K562 (cell line): ENCODE data around the gene ZNF512B. TPM values are rescaled to one million over a fixed set of nuclear protein-coding genes. Genes with fewer than 3 reads are reported as not detected.

Experiments
- FOXM1 ChIP-seq, 2 experiments: fragments of 450-650 bp in 1 of 2; sonication (generic) in 1 of 2; formaldehyde crosslinking in 1 of 2; IDR thresholded peaks; 2 replicates each; pipeline versions ENCODE4 v1.6.1 to v1.9.0; 2017 to 2022; ENCODE audit warnings: low read depth in 2 of 2, mild to moderate bottlenecking in 2 of 2, missing genetic modification reagents in 1 of 2, moderate library complexity in 1 of 2
- RFX7 ChIP-seq: fragments of 250-450 bp; sonication (Bioruptor Pico); IDR thresholded peaks from 2 replicates; pipeline ENCODE4 v1.5.1; 2021; ENCODE audit warnings: mild to moderate bottlenecking
- ZNF224 ChIP-seq: sonication (generic); formaldehyde crosslinking; IDR thresholded peaks from 2 replicates; pipeline ENCODE4 v1.8.0; 2022; ENCODE audit warnings: mild to moderate bottlenecking, missing genetic modification reagents
- ZNF41 ChIP-seq: fragments of 250-450 bp; sonication (Bioruptor Pico); conservative IDR thresholded peaks from 2 replicates; pipeline ENCODE4 v1.4.0; 2020; ENCODE audit warnings: mild to moderate bottlenecking
- polyA plus RNA-seq, 8 experiments: library from polyadenylated mRNA; depleted of rRNA in 4 of 8; stranded (reverse) in 5 of 8; unstranded in 3 of 8; fragments of >200 nt; fragmentation: Nextera tagmentation in 2 of 8; fragmentation: Illumina TruSeq in 1 of 8; extraction: Ambion mirVana in 2 of 8; extraction: Trizol in 1 of 8; gene quantifications; 2 replicates each; pipeline versions ENCODE4 v1.2.1 to v1.2.3, GENCODE V29; 2011 to 2014; ENCODE audit warnings: inconsistent platforms in 1 of 8, missing spikeins in 1 of 8
- total RNA-seq, 7 experiments: library from RNA; depleted of rRNA in 6 of 7; stranded (reverse); fragments of >200 nt in 6 of 7; fragmentation: Illumina TruSeq in 2 of 7; extraction: Trizol in 2 of 7; gene quantifications; 2 replicates each; pipeline versions ENCODE4 v1.2.1 to v1.2.3, GENCODE V29; 2011 to 2021; ENCODE audit warnings: low replicate concordance in 1 of 7
- TF ChIP-seq, protein P1 (sequence below): sonication (generic); IDR thresholded peaks from 2 replicates; pipeline ENCODE4 v1.6.1; 2016
- TF ChIP-seq, protein P2 (sequence below): fragments of 450-650 bp; IDR thresholded peaks from 2 replicates; pipeline ENCODE4 v1.6.1; 2016; ENCODE audit warnings: borderline replicate concordance
- TF ChIP-seq, protein P3 (sequence below): IDR thresholded peaks from 2 replicates; pipeline ENCODE4 v1.6.1; 2011; ENCODE audit not compliant: insufficient read length; ENCODE audit errors: extremely low read depth
- TF ChIP-seq, protein P4 (sequence below): fragments of 200-600 bp; sonication (generic); IDR thresholded peaks from one replicate; pipeline ENCODE4 v1.6.1; 2012; ENCODE audit warnings: mild to moderate bottlenecking, low read depth, low read length, inconsistent platforms

The ZNF512B gene
- total and polyA plus RNA-seq, 9 of the 15 experiments (the other 6 are each of a cell fraction or from before 2014, with no cell fraction given), result 0.01 to 27.8 (median 8.2) TPM

DNA sequence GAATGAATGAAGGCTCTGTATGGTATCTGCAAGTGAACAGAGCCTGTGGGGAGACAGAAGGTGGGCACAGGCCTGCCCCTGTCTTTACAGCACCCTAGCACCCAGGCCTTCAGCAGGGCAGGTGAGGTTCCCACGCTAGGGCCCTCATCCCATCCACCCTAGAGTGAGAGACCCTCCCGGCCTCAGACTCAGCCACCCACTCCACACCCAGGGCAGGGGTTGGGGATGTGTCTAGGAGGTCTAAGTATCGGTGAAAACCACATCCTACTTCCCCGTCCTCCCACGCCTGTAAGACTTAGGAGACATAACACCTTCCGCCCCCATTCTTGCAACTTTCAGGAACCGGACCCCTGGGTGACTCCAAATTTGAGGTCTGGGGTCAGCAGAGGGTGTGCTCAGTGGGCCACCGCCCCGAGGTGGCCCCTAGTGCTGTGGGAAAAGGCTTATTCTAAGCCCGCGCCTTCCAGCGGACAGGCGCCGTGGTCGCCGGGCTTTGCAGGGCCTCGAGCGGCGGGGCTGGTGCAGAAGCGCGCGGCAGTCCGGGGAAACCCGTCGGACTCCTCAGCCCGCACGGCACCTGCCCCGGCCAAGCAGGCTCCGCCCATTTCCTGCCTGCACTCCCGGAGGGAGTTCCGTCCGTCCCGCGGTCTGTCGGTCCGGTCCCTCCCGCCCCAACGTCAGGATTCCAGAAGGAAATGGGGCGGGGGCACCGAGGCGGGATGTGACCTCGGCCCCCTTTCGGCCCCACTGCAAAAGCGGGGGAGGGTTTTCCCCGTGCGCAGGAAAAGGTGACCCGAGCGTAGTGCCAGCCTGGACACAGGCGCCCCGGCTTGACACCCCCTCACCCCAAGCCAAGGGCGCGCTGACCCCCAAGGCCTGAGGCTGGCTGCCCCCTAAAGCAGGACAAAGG is 8.8 kb upstream of the ZNF512B start (continued):
- TF ChIP-seq, protein P1, sequence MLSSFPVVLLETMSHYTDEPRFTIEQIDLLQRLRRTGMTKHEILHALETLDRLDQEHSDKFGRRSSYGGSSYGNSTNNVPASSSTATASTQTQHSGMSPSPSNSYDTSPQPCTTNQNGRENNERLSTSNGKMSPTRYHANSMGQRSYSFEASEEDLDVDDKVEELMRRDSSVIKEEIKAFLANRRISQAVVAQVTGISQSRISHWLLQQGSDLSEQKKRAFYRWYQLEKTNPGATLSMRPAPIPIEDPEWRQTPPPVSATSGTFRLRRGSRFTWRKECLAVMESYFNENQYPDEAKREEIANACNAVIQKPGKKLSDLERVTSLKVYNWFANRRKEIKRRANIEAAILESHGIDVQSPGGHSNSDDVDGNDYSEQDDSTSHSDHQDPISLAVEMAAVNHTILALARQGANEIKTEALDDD, result no peak
- TF ChIP-seq RFX7 (CRISPR knock-in tag) (no peak), ZNF41 (no peak), FOXM1 (IDR thresholded peaks at IDR 0.05; ENCODE audit: low read depth) (no peak), FOXM1 (CRISPR knock-in tag; IDR thresholded peaks at IDR 0.05; ENCODE audit: low read depth) (no peak), ZNF224 (CRISPR knock-in tag) (no peak)
- TF ChIP-seq, protein P2, sequence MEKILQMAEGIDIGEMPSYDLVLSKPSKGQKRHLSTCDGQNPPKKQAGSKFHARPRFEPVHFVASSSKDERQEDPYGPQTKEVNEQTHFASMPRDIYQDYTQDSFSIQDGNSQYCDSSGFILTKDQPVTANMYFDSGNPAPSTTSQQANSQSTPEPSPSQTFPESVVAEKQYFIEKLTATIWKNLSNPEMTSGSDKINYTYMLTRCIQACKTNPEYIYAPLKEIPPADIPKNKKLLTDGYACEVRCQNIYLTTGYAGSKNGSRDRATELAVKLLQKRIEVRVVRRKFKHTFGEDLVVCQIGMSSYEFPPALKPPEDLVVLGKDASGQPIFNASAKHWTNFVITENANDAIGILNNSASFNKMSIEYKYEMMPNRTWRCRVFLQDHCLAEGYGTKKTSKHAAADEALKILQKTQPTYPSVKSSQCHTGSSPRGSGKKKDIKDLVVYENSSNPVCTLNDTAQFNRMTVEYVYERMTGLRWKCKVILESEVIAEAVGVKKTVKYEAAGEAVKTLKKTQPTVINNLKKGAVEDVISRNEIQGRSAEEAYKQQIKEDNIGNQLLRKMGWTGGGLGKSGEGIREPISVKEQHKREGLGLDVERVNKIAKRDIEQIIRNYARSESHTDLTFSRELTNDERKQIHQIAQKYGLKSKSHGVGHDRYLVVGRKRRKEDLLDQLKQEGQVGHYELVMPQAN, result no peak
- TF ChIP-seq, protein P3, sequence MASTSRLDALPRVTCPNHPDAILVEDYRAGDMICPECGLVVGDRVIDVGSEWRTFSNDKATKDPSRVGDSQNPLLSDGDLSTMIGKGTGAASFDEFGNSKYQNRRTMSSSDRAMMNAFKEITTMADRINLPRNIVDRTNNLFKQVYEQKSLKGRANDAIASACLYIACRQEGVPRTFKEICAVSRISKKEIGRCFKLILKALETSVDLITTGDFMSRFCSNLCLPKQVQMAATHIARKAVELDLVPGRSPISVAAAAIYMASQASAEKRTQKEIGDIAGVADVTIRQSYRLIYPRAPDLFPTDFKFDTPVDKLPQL, result no peak
- TF ChIP-seq, protein P4, sequence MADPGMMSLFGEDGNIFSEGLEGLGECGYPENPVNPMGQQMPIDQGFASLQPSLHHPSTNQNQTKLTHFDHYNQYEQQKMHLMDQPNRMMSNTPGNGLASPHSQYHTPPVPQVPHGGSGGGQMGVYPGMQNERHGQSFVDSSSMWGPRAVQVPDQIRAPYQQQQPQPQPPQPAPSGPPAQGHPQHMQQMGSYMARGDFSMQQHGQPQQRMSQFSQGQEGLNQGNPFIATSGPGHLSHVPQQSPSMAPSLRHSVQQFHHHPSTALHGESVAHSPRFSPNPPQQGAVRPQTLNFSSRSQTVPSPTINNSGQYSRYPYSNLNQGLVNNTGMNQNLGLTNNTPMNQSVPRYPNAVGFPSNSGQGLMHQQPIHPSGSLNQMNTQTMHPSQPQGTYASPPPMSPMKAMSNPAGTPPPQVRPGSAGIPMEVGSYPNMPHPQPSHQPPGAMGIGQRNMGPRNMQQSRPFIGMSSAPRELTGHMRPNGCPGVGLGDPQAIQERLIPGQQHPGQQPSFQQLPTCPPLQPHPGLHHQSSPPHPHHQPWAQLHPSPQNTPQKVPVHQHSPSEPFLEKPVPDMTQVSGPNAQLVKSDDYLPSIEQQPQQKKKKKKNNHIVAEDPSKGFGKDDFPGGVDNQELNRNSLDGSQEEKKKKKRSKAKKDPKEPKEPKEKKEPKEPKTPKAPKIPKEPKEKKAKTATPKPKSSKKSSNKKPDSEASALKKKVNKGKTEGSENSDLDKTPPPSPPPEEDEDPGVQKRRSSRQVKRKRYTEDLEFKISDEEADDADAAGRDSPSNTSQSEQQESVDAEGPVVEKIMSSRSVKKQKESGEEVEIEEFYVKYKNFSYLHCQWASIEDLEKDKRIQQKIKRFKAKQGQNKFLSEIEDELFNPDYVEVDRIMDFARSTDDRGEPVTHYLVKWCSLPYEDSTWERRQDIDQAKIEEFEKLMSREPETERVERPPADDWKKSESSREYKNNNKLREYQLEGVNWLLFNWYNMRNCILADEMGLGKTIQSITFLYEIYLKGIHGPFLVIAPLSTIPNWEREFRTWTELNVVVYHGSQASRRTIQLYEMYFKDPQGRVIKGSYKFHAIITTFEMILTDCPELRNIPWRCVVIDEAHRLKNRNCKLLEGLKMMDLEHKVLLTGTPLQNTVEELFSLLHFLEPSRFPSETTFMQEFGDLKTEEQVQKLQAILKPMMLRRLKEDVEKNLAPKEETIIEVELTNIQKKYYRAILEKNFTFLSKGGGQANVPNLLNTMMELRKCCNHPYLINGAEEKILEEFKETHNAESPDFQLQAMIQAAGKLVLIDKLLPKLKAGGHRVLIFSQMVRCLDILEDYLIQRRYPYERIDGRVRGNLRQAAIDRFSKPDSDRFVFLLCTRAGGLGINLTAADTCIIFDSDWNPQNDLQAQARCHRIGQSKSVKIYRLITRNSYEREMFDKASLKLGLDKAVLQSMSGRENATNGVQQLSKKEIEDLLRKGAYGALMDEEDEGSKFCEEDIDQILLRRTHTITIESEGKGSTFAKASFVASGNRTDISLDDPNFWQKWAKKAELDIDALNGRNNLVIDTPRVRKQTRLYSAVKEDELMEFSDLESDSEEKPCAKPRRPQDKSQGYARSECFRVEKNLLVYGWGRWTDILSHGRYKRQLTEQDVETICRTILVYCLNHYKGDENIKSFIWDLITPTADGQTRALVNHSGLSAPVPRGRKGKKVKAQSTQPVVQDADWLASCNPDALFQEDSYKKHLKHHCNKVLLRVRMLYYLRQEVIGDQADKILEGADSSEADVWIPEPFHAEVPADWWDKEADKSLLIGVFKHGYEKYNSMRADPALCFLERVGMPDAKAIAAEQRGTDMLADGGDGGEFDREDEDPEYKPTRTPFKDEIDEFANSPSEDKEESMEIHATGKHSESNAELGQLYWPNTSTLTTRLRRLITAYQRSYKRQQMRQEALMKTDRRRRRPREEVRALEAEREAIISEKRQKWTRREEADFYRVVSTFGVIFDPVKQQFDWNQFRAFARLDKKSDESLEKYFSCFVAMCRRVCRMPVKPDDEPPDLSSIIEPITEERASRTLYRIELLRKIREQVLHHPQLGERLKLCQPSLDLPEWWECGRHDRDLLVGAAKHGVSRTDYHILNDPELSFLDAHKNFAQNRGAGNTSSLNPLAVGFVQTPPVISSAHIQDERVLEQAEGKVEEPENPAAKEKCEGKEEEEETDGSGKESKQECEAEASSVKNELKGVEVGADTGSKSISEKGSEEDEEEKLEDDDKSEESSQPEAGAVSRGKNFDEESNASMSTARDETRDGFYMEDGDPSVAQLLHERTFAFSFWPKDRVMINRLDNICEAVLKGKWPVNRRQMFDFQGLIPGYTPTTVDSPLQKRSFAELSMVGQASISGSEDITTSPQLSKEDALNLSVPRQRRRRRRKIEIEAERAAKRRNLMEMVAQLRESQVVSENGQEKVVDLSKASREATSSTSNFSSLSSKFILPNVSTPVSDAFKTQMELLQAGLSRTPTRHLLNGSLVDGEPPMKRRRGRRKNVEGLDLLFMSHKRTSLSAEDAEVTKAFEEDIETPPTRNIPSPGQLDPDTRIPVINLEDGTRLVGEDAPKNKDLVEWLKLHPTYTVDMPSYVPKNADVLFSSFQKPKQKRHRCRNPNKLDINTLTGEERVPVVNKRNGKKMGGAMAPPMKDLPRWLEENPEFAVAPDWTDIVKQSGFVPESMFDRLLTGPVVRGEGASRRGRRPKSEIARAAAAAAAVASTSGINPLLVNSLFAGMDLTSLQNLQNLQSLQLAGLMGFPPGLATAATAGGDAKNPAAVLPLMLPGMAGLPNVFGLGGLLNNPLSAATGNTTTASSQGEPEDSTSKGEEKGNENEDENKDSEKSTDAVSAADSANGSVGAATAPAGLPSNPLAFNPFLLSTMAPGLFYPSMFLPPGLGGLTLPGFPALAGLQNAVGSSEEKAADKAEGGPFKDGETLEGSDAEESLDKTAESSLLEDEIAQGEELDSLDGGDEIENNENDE, result no peak
